GM23338 (cell line): ENCODE measurements around the gene FBXO34. TPM values are rescaled to one million over a fixed set of nuclear protein-coding genes. Genes with fewer than 3 reads are reported as not detected.

Source experiments
- ATAC-seq: fragments of 200-7000 bp; cut with Tn5 transposase; 3 replicates; pipeline ENCODE4 v1.9.1; 2020
- DNase-seq: peaks from one replicate; pipeline ENCODE4 v3.0.0-alpha.2; 2015; ENCODE audit warnings: low spot score
- H2AFZ ChIP-seq: fragments of 200-600 bp; sonication (generic); 2 replicates; pipeline ENCODE4 v1.8.0; 2016; ENCODE audit warnings: antibody characterized with exemption, mild to moderate bottlenecking, moderate library complexity
- H3F3A ChIP-seq: fragments of 200-600 bp; sonication (generic); replicated peaks from 2 replicates; pipeline ENCODE4 v1.8.0; 2017; ENCODE audit warnings: antibody characterized with exemption, mixed run types, low read depth
- H3K27ac ChIP-seq: fragments of 200-600 bp; sonication (generic); 2 replicates; pipeline ENCODE4 v1.6.1; 2016; ENCODE audit warnings: low read depth
- H3K27me3 ChIP-seq: fragments of 200-600 bp; sonication (generic); 2 replicates; pipeline ENCODE4 v1.8.0; 2016; ENCODE audit warnings: mild to moderate bottlenecking, mixed run types, moderate library complexity; ENCODE audit not compliant: insufficient read depth
- H3K36me3 ChIP-seq: fragments of 200-600 bp; sonication (generic); 2 replicates; pipeline ENCODE4 v1.8.0; 2016; ENCODE audit warnings: mild to moderate bottlenecking; ENCODE audit not compliant: insufficient read depth
- H3K4me1 ChIP-seq: fragments of 200-600 bp; sonication (generic); 2 replicates; pipeline ENCODE4 v1.8.0; 2016; ENCODE audit warnings: mild to moderate bottlenecking, moderate library complexity; ENCODE audit not compliant: insufficient read depth
- H3K4me2 ChIP-seq: fragments of 200-600 bp; sonication (generic); 2 replicates; pipeline ENCODE4 v1.7.1; 2017; ENCODE audit warnings: mixed run types
- H3K4me3 ChIP-seq: fragments of 200-600 bp; sonication (generic); 2 replicates; pipeline ENCODE4 v1.6.1; 2016; ENCODE audit warnings: mixed run types
- H3K79me2 ChIP-seq: fragments of 200-600 bp; sonication (generic); replicated peaks from 2 replicates; pipeline ENCODE4 v1.8.0; 2017; ENCODE audit warnings: mild to moderate bottlenecking; ENCODE audit not compliant: insufficient read depth
- H3K9me2 ChIP-seq: fragments of 200-600 bp; sonication (generic); 2 replicates; pipeline ENCODE4 v1.8.0; 2017; ENCODE audit not compliant: insufficient read depth
- H4K20me1 ChIP-seq: fragments of 200-600 bp; sonication (generic); replicated peaks from 2 replicates; pipeline ENCODE4 v1.8.0; 2017; ENCODE audit warnings: mild to moderate bottlenecking; ENCODE audit not compliant: insufficient read depth
- H3K27ac Mint-ChIP-seq: 2 replicates; pipeline ENCODE4 v1.8.0; 2020; ENCODE audit warnings: inconsistent platforms, mild to moderate bottlenecking, moderate library complexity, mixed read lengths
- H3K27me3 Mint-ChIP-seq: 3 replicates; pipeline ENCODE4 v1.8.0; 2022; ENCODE audit warnings: low read depth, mild to moderate bottlenecking, moderate library complexity, mixed read lengths, inconsistent platforms; ENCODE audit not compliant: insufficient read depth, poor library complexity
- H3K36me3 Mint-ChIP-seq: 3 replicates; pipeline ENCODE4 v1.8.0; 2021; ENCODE audit warnings: low read depth, mild to moderate bottlenecking, inconsistent platforms, moderate library complexity, mixed read lengths
- H3K4me1 Mint-ChIP-seq: 3 replicates; pipeline ENCODE4 v1.8.0; 2020; ENCODE audit warnings: mild to moderate bottlenecking, inconsistent platforms, mixed read lengths
- H3K4me3 Mint-ChIP-seq: 3 replicates; pipeline ENCODE4 v1.8.0; 2021; ENCODE audit warnings: moderate library complexity, mild to moderate bottlenecking, inconsistent platforms, mixed read lengths
- H3K9me3 Mint-ChIP-seq: 3 replicates; pipeline ENCODE4 v1.8.0; 2020; ENCODE audit warnings: moderate library complexity, mild to moderate bottlenecking, inconsistent platforms, mixed read lengths
- CREB1 ChIP-seq: fragments of 250-450 bp; sonication (Bioruptor Pico); IDR thresholded peaks from 2 replicates; pipeline ENCODE4 v1.5.0; 2020; ENCODE audit warnings: low read depth, mild to moderate bottlenecking, moderate library complexity
- CTCF ChIP-seq, 2 experiments: fragments of 200-600 bp in 1 of 2; sonication (generic) in 1 of 2; conservative IDR thresholded peaks; 2 replicates each; pipeline versions ENCODE4 v1.5.1 to v1.6.1; 2016 to 2017; ENCODE audit warnings: antibody characterized with exemption in 2 of 2, low read depth in 2 of 2, mild to moderate bottlenecking in 2 of 2, moderate library complexity in 1 of 2
- ETS1 ChIP-seq: IDR thresholded peaks from 2 replicates; pipeline ENCODE4 v1.6.1; 2016; ENCODE audit warnings: antibody characterized with exemption
- EZH2 ChIP-seq: fragments of 200-600 bp; sonication (generic); IDR thresholded peaks from one replicate; pipeline ENCODE4 v1.8.0; 2017; ENCODE audit warnings: antibody characterized with exemption, mild to moderate bottlenecking, low read depth; ENCODE audit not compliant: unreplicated experiment
- EZH2phosphoT487 ChIP-seq: fragments of 200-600 bp; sonication (generic); IDR thresholded peaks from one replicate; pipeline ENCODE4 v1.8.1; 2018; ENCODE audit warnings: antibody characterized with exemption; ENCODE audit not compliant: unreplicated experiment
- JUNB ChIP-seq: IDR thresholded peaks from one replicate; pipeline ENCODE4 v1.6.1; 2016; ENCODE audit warnings: antibody characterized with exemption; ENCODE audit not compliant: unreplicated experiment
- NANOG ChIP-seq: IDR thresholded peaks from 2 replicates; pipeline ENCODE4 v1.6.1; 2016; ENCODE audit warnings: antibody characterized with exemption, borderline replicate concordance
- POLR2AphosphoS5 ChIP-seq: IDR thresholded peaks from 2 replicates; pipeline ENCODE4 v1.6.1; 2016; ENCODE audit warnings: antibody characterized with exemption, low read depth
- REST ChIP-seq: IDR thresholded peaks from one replicate; pipeline ENCODE4 v1.6.1; 2018; ENCODE audit warnings: antibody characterized with exemption; ENCODE audit not compliant: unreplicated experiment
- STAT1 ChIP-seq: IDR thresholded peaks from one replicate; pipeline ENCODE4 v1.6.1; 2016; ENCODE audit warnings: antibody characterized with exemption; ENCODE audit not compliant: unreplicated experiment
- ZNF114 ChIP-seq: fragments of 250-450 bp; sonication (Bioruptor Pico); IDR thresholded peaks from 2 replicates; pipeline ENCODE4 v1.5.0; 2020; ENCODE audit warnings: mild to moderate bottlenecking, moderate library complexity
- ZNF331 ChIP-seq: fragments of 250-450 bp; sonication (Bioruptor Pico); IDR thresholded peaks from 2 replicates; pipeline ENCODE4 v1.5.0; 2020; ENCODE audit warnings: low read depth, mild to moderate bottlenecking, moderate library complexity
- polyA plus RNA-seq: library from polyadenylated mRNA; unstranded; fragments of >200 nt; fragmentation: Nextera tagmentation; extraction: Ambion mirVana; gene quantifications from 2 replicates; pipeline ENCODE4 v1.2.1, GENCODE V29; 2016
- total RNA-seq: library from RNA; depleted of rRNA; stranded (reverse); fragments of >200 nt; shearing (Covaris generic); gene quantifications from 2 replicates; pipeline ENCODE4 v1.2.3, GENCODE V29; 2014

Gene FBXO34
- total and polyA plus RNA-seq, 2 experiments from 2014 or later = 9.4 to 13.4 TPM

GRCh38 chr14:55336691-55337090 lies 65.5 kb downstream of the FBXO34 start:
- Histone ChIP-seq H4K20me1 (peaks cover 8% of the 10 kb centered on the region), H3K9me2 (no peaks in the 10 kb centered on the region), H2AFZ (no peak overlapping the region), H3K4me2 (no peak overlapping the region), H3K4me1 (peaks cover 17% of the 10 kb centered on the region), H3K27ac (no peak overlapping the region), H3K79me2 (peaks cover 43% of the 10 kb centered on the region), H3K36me3 (no peaks in the 10 kb centered on the region), H3K27me3 (no peaks in the 10 kb centered on the region), H3F3A (no peaks in the 10 kb centered on the region), H3K4me3 (no peak overlapping the region)
- Mint-ChIP-seq H3K4me3 (no peak overlapping the region), H3K36me3 (no peaks in the 10 kb centered on the region), H3K27me3 (no peaks in the 10 kb centered on the region), H3K27ac (no peak overlapping the region), H3K4me1 (peaks cover 32% of the 10 kb centered on the region; the same call in 2 of the 3 replicates), H3K9me3 (no peaks in the 10 kb centered on the region)
- DNase-seq = no peak
- TF ChIP-seq NANOG (no peak), POLR2AphosphoS5 (no peak), REST (no peak), EZH2 (no peak), JUNB (no peak), CTCF (conservative IDR thresholded peaks at IDR 0.05; ENCODE audit: low read depth in 2 of 2) (no peak), ZNF114 (CRISPR knock-in tag) (no peak), ZNF331 (no peak), EZH2phosphoT487 (no peak), CREB1 (no peak), STAT1 (no peak), ETS1 (no peak)
- no peak for ATAC-seq
